ENCODE measurements around the gene KCNH4. TPM values are rescaled to one million over a fixed set of nuclear protein-coding genes. Genes with fewer than 3 reads are reported as not detected.
"Not testable (repeated sequence)": the region's sequence is repeated elsewhere in the genome, so short reads cannot be mapped to it uniquely, and the experiment has no call there.

The KCNH4 gene
- under 1 TPM; 0.04 to 0.06 (median 0.04) TPM for polyA plus RNA-seq (ENCODE audit: insufficient read length in 4 of 4)

DNA sequence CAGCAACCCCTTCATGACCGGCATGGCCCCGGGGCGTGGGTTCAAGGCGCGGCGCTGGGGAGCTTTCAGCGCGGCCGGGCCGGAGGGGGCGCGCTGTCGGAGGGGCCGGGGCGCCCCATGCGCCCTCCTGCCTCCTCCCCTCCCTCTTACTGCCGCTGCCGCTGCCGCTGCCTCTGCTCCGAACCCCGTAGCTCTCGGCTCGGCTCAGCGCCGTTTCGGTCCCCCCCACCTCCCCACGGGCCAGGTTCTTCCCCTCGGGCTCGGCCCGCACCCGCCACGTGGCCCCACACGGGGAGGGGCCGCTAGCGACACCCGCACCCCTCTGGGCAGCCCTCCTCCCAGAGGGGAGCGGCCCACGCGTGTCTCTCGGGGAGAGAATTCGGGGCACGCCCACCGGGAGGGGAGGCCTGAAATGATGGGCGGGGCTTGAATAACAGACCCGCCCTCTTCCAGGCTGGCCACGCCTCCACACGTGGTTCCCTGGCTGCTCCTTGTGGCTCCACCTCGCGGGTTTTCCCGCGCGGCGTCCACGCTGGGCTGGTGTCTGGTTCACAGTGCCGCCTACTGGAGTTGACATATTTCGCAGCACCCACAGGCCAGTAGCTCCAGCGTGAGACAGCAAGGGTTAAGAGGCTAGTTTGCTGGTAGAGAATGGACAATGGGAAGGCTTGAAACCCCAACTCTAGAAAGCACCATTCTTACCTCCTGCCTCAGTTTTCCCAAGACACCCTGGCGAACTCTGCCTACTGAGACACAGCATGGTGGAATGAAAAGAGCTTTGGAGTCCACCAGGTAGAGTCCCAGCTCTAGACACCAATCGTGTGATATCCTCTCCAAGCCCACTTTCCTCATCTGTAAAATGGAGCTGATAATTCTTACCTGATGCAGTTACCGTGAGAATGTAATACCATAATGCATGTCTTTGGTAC lies at the start of gene KCNH4:
Gene KCNH4, minus strand, starts transcription at position 221 of the 929 bp plus-strand sequence. Its CDS starts 197 bp downstream, at position 24.
- DNase-seq (ENCODE audit: low read depth in 4 of 4, low spot score in 3 of 4) = no peak

DNA sequence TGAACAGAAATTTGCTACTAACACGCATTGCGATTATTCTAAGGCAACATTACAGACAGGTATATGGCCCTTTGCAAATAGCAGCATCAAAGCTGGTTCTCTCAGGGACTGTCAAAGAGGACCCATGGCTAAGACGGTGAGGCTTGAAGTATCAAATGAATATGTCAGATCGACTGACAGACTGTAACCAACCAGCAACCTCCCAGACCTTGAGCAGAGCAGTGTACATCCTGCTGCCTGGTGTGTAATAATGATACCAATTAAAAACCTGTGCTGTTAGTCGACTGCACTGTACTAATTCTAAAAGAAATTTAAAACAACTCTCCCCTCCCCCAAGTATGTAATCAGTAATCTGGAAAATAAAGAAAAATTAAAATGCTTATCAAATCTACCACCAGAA lies 49.3 kb upstream of the KCNH4 start:
- DNase-seq (ENCODE audit: low read depth in 4 of 4, low spot score in 3 of 4) = no peak

DNA sequence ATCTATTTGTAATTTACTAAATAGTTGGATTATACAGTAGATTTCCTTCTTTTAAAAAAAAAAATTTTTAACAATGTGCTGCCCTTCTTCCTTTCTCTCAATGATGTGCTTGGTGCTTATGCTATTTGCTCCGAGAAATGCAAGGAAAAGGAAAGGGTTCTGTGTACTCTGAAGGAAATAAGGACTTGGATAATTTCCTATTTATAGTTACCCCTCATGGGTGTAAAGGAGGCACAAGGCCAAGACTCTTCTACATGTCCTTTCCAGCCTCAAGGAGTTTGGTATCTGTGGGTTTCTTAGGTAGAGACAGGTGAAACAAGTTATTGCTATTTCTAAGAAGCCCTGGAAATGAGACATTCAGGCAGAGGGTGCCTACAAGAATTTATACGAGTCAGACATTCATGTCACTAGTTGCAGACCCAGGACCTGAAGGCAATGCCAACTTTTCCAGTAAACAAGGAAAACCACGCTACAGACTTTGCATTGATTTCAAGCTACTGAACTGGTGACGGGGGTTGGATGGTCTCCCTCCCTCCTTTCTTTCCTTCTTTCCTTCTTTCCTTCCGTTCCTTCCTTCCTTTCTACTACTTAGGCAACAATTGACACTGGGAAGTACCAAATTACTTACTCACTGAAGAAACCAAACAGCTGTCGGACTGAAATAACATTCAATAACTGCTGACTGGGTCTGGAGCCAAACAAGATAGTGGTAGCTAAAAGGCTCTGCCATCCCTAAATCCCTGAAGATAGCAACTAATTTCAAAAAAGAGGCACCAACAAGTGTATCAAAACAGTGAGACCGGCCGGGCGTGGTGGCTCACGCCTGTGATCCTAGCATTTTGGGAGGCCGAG lies 47.1 kb upstream of the KCNH4 start:
- DNase-seq (ENCODE audit: low read depth in 4 of 4, low spot score in 3 of 4) = no peak

- DNase-seq (ENCODE audit: low read depth in 4 of 4, low spot score in 3 of 4) = no peak
Observed at GRCh38 chr17:42225646-42226045, 44.7 kb upstream of the KCNH4 start.

DNA sequence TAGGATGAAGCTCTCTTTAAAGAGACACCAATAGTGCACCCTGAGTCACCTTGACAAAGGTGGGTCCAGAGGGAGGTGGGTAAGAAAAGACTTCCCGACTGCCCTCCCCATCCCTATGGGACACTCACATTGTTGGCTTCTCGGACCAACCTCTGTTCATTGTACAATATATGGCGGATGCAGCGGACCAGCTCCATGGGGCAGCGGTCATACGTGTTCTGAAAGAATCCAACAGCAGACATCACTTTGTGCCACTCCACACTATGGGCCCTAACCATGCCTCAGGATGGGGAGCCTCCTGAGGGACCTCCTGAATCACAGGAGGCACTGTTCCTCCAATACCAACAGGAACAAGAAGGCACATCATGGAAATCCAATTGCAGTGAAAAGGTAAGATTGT lies 43.7 kb upstream of the KCNH4 start:
- no peak for DNase-seq (ENCODE audit: low read depth in 4 of 4, low spot score in 3 of 4)

- DNase-seq (ENCODE audit: low read depth in 4 of 4, low spot score in 3 of 4) = no peak
Observed at GRCh38 chr17:42221886-42222745, 41.2 kb upstream of the KCNH4 start.

DNA sequence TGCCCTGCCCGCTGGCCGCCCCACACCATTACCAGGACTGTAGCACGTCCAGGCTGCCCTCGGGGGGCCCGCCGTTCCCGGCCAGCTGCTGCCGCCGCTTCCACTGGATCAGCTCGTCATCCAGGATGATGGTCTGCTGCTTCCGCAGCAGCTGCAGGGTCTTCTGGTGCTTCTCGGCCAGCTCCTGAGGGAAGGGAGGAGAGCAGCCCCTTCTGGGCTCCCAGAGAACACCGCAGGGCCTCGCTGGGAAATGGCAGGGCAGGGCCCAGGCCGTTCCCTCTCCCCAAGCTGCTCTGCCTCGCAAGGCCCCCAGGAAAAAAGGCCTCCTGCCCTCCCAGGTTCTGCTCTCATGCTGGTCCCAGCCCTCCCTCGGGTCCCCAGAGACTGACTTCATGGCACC lies 38.3 kb upstream of the KCNH4 start:
- not testable (repeated sequence) for DNase-seq (ENCODE audit: low read depth in 4 of 4, low spot score in 3 of 4)

DNA sequence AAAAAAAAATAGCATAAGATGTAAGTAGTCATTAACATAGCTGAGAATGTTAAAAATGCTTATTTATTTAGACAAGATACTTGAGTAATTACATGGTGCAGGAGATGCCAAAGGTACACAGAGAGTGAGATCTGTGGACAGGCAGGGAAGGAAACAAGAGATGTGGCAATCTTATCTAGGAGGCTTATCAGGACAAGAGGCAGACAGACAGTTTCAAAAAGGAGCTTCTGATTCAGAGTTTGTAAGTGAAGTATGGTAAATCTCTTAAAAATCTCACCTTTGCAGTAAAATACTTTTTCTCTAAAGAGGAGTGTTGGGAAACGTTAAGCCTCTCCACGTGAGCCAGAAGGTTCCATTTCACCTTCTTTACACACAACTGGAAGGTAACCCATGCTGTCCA lies 33.2 kb upstream of the KCNH4 start:
- DNase-seq (ENCODE audit: low read depth in 4 of 4, low spot score in 3 of 4) = no peak

GRCh38 chr17:42212382-42212781 lies 31.4 kb upstream of the KCNH4 start:
- DNase-seq (ENCODE audit: low read depth in 4 of 4, low spot score in 3 of 4) = no peak

GRCh38 chr17:42211921-42212341 lies 31.0 kb upstream of the KCNH4 start:
- not testable (repeated sequence) for DNase-seq (ENCODE audit: low read depth in 4 of 4, low spot score in 3 of 4)

DNA sequence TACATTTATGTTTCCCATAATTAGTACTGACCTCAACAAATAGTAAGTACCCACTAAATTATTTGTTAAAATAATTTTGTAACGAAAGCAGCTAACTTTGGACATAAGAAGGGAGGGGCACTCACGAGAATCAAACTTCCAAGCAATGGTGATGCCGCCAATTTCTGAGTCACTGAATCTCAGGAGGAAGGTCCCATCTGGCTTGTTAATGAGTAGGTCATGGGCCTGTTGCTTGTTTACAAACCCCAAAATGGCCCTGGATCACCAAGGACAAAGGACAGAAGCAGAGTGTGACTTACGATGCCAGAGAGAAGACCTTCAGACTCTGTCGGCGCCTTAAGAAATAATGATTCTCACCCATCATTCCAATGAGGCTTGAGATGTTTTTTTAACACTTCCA lies 29.1 kb upstream of the KCNH4 start:
- DNase-seq (ENCODE audit: low read depth in 4 of 4, low spot score in 3 of 4) = no peak

GRCh38 chr17:42206153-42206612 lies 25.2 kb upstream of the KCNH4 start:
- not testable (repeated sequence) for DNase-seq (ENCODE audit: low read depth in 4 of 4, low spot score in 3 of 4)

DNA sequence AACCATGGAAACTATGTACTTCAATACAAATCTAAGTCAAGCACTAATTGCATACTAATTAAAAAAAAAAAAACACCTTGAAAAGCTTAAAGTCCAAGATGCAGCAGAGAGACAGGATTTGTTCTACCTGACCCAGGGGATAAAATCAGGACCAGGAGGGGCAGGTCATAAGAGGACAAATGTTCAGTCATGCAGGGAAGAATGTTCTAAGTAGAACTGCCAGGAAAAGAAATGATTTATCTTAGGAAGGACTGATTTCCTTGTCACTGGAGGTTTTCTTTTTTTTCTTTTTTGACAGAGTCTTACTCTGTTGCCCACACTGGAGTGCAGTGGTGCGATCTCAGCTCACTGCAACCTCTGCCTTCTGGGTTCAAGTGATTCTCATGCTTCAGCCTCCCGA lies 22.4 kb upstream of the KCNH4 start:
- DNase-seq (ENCODE audit: low read depth in 4 of 4, low spot score in 3 of 4) = no peak

DNA sequence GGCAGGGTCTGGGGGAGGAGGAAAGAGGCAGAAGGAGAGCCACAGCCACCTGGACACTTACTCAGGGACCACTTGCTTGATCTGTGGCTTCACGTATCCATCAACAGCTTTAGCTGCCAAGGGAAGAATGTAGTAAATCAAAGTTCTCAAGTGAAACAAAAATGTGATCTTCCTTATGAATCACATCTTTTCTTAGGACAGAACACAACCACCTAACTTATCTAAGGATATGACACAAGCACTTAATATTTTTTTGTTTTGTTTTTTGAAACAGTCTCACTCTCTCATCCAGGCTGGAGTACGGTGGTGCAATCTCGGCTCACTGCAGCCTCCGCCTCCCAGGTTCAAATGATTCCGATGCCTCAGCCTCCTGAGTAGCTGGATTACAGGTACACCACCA lies 21.8 kb upstream of the KCNH4 start:
- no peak for DNase-seq (ENCODE audit: low read depth in 4 of 4, low spot score in 3 of 4)

- no peak for DNase-seq (ENCODE audit: low read depth in 4 of 4, low spot score in 3 of 4)
Observed at GRCh38 chr17:42202159-42202558, 21.2 kb upstream of the KCNH4 start.

- DNase-seq (ENCODE audit: low read depth in 4 of 4, low spot score in 3 of 4) = no peak
Observed at GRCh38 chr17:42201458-42201772, 20.5 kb upstream of the KCNH4 start.

DNA sequence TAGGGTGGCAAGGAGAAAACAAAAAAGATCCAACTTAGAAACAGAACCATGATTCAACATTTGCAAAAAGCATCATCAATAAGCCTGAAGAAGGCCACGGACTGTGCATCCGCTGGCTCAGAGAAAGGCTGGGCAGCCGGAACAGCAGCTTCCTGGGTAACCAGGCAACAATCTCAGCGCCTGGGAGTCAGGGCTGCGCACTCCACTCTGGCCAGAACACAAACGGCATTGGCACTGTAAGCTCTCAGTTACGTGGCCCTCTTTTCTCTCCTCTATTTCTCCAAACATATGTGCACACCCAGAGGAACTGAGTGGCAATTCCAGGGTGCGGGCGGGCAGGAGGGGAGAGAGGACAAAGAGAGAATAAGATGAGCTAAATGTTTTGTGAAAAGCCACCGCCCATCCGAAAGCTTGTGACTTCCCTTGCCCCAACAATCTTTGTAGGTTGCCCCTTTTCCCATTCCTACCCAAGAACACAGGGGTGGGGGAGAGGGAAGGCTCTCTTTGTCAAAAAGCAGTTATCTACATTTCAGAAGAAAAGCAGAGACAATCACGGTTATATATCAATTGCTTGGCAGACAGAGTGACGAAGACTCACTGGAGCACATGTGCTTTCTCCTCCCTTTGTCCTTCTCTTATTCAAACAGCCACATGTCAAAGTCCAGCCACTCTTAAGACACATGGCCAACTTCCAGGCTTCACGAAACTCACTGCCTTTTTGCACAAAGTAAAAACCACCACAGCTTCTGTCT lies 19.9 kb upstream of the KCNH4 start:
- DNase-seq (ENCODE audit: low read depth in 4 of 4, low spot score in 3 of 4) = no peak

DNA sequence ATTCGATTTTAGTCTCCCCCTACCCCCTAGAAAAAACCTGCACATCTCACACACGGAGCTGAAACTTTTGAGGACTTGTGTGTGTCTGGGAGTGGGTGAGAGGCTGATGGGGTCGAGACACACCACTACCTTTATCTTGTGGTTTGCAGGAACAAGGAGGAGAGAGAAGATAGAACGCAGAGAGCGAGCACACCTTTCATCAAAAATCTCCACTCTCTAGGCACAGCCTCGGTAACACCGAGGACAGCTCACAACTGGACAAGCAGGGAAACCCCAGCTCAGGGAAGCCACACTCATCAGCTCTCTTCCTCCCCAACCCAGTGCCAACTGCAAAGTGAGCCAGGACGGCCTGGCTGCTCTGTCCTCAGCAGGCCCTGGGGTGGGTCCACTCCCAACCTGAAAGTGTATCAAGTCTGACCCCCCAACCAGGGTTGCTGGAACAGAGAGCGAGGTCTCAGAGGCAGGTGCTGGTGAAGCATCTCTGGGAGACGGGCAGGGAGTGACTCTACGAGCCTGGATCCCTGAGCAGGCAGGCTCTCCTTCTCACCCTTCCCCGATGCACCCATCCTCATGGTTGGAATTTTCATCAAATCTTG lies 18.6 kb upstream of the KCNH4 start:
- DNase-seq (ENCODE audit: low read depth in 4 of 4, low spot score in 3 of 4) = no peak

DNA sequence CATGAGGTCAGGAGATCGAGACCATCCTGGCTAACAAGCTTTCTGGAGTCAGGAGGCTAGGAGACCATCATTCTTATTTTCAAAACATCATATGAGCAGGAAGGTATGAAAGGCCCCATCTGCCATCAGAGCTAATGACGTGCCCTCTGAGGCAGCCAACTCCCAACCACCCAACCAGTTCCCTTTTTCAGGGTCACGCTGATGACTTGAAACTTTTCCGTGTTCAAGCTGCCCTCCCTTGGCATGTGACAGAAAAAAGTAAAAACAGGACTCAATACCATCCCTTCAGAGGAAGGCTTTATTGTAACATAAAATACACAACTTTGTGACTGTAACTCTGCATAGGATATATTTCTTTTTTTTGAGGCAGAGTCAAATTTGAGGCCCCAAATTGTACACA lies 18.0 kb upstream of the KCNH4 start:
- no peak for DNase-seq (ENCODE audit: low read depth in 4 of 4, low spot score in 3 of 4)
